ENCODE data around the gene TEKT5.
"Not testable (repeated sequence)": the region's sequence is repeated elsewhere in the genome, so short reads cannot be mapped to it uniquely, and the experiment has no call there.

The TEKT5 gene

DNA sequence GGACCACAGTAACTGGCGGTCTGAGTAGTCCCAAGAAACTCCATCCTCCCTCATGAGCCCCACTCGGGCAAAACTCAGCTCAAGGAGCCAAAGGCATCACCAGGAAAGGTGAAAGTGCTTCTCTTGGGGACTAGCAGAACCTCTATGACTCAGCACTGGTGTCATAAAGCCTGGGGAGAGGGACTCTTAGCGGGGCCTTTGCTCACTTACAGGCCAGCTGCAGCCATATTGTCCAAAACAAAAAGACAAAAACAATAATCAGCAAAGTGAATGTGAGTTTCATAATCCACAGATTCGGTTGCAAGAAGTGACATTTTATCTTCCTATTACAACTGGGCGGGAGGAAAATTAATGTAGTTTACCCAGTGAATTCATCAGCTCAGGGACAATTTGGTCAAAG, at the start of gene TEKT5:
Gene TEKT5, minus strand, starts transcription at position 101 of the 400 bp plus-strand sequence. Its CDS starts 57 bp downstream, at position 44.
- H3K4me3 Mint-ChIP-seq = no peak within 1 kb of the TSS
- H3K4me1 Mint-ChIP-seq = no peaks in the 10 kb centered on the region
- H3K36me3 Mint-ChIP-seq = no peaks in the 10 kb centered on the region
- DNase-seq (ENCODE audit: low spot score in 2 of 2) (no peak), ATAC-seq (no peak)
- H3K27ac Mint-ChIP-seq = no peak within 1 kb of the TSS
- no peaks in the 10 kb centered on the region for H3K9me3 Mint-ChIP-seq

DNA sequence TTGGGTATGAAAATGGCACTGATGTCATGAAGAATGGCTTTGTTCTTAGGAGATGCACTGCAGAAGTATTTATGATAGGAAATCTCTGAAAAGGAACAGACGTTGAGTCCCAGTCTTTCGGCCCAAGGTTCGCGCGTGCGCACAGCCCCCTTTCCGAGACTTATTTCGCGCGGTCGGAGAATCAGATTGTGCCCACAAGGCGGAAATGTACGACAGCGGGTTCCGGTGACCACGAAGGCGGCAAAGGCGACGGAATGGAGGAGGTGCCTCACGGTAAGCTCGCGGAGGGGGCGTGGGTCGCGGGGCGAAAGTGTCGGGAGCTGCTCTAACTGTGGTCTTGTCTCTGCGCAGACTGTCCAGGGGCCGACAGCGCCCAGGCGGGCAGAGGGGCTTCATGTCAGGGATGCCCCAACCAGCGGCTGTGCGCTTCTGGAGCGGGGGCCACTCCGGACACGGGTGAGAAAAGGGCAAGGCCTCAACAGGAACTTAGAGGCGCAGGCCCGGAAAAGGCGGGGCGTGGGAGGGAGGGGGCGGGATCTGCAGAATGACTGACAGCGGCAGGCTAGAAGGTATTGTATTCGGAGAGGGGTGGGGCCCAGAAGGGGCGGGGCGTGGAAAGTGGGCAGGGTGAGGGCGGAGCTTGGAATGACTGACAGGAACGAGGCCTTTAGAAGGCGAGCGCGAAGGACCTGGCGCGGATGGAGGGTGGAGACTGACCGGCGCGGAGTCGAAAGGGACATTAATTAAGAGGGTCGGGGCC, 49.1 kb upstream of the TEKT5 start, which contains the start of gene NUBP1:
Gene NUBP1, plus strand, starts transcription at position 233 of the 760 bp plus-strand sequence. Its CDS starts 22 bp downstream, at position 255.
- Mint-ChIP-seq H3K4me1 (peaks cover 60% of the 10 kb centered on the region), H3K27ac (peak within 1 kb of the TSS; percentile 98), H3K4me3 (peak within 1 kb of the TSS; percentile 86), H3K9me3 (no peaks in the 10 kb centered on the region), H3K36me3 (peaks cover 39% of the 10 kb centered on the region)
- DNase-seq (ENCODE audit: low spot score in 2 of 2) (peak; percentile 98 to 100), ATAC-seq (peak; percentile 92)

DNA sequence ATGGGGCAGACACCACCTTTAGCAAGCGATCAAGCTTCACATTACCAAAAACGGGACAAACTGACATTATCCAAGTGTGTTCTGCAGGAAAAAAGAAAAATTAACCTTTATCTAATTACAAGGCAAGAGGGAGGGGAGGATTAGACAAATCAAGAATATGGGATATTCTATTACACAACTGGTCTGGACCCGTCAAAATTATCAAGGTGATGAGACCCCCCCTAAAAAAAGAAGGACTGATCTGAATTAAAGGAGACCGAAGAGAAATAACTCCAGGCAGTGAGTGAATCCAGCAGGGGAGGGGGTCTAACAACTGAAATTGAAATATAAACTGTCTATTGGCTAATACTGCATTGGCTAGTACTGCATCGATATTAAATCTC, 48.5 kb upstream of the TEKT5 start:
- DNase-seq (ENCODE audit: low spot score in 2 of 2) (no peak), ATAC-seq (no peak)
- Mint-ChIP-seq H3K4me3 (peak overlapping the region; percentile 86), H3K9me3 (no peaks in the 10 kb centered on the region), H3K27ac (peak overlapping the region; percentile 98), H3K4me1 (peaks cover 61% of the 10 kb centered on the region), H3K36me3 (peaks cover 33% of the 10 kb centered on the region)

DNA sequence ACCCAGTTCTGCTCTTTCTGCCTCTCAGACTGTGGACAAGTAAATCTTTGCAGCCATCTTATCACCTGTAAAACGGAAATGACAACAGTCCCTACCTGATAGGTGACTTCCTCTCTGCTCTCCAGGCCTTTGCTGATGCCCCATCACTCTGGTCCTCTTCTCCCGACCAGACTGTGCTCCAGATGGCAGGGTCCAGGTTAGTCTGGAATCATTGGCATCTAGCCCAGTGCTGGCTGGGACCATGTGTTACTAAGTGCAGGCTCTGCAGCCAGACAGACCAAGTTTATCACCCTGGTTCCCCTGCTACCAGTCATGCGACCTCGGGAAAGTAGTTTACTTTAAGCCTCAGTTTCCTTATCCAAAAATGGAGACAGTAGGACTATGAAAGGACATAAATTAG, 47.1 kb upstream of the TEKT5 start:
- H3K9me3 Mint-ChIP-seq = no peaks in the 10 kb centered on the region
- H3K4me3 Mint-ChIP-seq = no peak overlapping the region
- peaks cover 62% of the 10 kb centered on the region for H3K4me1 Mint-ChIP-seq
- H3K36me3 Mint-ChIP-seq = peaks cover 19% of the 10 kb centered on the region
- ATAC-seq (no peak), DNase-seq (ENCODE audit: low spot score in 2 of 2) (no peak)
- no peak overlapping the region for H3K27ac Mint-ChIP-seq

DNA sequence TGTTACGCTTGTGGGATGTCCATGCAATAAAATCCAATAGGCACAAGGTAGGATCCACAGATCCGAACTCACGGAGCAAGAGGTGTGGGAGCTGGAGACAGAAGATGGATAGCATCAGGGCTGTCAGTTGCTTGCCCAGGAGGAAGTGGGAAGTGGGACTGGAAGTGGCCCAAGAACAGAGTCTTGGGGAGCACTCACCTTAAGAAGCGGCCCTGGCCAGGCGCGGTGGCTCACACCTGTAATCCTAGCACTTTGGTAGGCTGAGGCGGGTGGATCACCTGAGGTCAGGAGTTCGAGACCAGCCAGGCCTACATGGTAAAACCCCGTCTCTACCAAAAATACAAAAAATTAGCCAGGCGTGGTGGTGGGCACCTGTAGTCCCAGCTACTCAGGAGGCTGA, 46.5 kb upstream of the TEKT5 start:
- ATAC-seq; DNase-seq (ENCODE audit: low spot score in 2 of 2); H3K27ac Mint-ChIP-seq: not testable (repeated sequence)

DNA sequence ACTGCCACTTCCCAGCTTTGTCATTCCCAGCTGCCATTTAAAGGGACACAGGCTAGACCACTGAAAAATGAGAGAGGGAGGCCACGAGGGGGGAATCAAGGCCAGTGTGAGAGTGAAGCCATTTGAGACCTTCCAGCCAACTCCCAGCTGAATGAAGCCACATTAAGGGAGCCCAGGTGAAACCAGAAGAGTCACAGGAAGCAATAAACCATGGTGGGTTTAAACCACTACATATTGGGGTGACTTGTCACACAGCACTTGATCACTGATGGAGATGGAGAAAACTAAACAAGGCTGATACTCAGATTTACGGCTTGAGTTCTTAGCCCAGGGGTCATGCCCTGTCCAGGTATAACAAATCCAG, 46.1 kb upstream of the TEKT5 start:
- H3K27ac Mint-ChIP-seq = no peak overlapping the region
- H3K4me1 Mint-ChIP-seq = peaks cover 56% of the 10 kb centered on the region
- no peak overlapping the region for H3K4me3 Mint-ChIP-seq
- ATAC-seq (no peak), DNase-seq (ENCODE audit: low spot score in 2 of 2) (no peak)
- peaks cover 9% of the 10 kb centered on the region for H3K36me3 Mint-ChIP-seq
- no peaks in the 10 kb centered on the region for H3K9me3 Mint-ChIP-seq

More for the DNA sequence above, 46.5 kb upstream of the TEKT5 start:
- Mint-ChIP-seq H3K4me1 (peaks cover 58% of the 10 kb centered on the region), H3K36me3 (peaks cover 13% of the 10 kb centered on the region)
- H3K9me3 Mint-ChIP-seq, H3K4me3 Mint-ChIP-seq: not testable (repeated sequence)

DNA sequence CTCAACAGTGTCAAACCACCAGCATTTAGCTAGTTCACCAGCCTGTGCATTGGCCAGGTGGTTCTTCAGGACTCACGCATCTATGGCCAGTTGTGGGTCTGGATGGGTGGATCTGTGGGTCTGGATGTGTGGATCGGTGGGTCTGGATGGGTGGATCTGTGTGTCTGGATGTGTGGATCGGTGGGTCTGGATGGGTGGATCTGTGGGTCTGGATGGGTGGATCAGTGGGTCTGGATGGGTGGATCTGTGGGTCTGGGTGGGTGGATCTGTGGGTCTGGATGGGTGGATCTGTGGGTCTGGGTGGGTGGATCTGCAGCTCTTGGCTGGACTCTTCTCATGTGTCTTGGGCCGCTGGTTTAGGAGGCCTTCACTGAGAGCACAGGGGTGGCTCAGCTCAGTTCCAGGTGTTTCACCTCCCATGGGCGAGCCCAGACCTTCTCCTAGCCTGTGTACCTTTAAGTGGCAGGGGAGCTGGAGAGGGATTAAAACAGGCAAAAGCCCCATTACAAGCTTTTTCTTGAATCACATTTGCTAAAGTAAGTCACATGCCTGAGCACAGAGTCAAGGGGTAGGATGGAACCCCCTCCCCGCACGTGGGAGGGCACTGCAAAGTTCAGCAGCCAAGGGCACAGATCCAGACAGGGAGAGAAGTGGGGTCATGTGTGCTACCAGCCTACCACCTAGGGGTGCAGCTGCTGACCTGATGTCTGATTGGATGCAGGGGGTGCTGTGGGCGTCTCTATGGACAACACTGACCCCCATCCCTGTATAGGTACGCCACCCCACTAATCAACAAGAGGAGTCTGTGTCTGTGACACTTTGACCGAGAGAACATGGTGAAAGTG, 45.5 kb upstream of the TEKT5 start:
- DNase-seq (ENCODE audit: low spot score in 2 of 2) (no peak), ATAC-seq (no peak)
- Mint-ChIP-seq H3K9me3 (no peaks in the 10 kb centered on the region), H3K4me1 (peaks cover 50% of the 10 kb centered on the region), H3K4me3 (no peak overlapping the region), H3K27ac (no peak overlapping the region), H3K36me3 (peaks cover 9% of the 10 kb centered on the region)

DNA sequence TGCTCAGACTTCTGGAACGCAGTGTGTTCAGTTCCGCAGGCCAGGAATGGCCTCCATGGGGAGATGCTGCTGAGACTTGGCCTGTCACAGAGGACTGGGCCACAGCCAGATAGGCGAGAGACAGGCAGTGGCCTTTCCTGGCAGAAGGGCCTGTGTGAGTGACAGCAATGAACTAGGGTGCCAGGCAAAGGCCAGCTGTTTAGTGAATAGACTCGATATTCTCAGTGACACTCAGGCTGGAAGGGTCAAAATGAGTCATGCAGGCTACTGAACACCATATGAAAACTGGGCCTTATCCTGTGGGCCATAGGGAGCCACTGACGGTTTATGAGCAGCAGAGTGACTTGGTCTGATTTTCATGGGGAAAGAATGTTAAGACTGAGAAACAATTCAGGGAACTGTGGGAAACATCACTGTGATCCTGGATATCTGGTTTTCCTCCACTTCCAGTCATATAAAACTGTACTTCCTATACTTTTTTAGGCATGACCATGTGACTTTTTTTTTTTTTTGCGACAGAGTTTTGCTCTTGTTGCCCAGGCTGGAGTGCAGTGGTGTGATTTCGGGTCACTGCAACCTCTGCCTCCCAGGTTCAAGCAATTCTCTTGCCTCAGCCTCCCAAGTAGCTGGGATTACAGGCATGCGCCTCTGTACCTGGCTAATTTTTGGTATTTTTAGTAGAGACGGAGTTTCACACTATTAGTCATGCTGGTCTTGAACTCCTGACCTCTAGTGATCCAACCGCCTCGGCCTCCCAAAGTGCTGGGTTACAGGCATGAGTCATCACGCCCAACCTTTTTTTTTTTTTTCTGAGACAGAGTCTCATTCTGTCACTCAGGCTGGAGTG, 43.7 kb upstream of the TEKT5 start:
- DNase-seq (ENCODE audit: low spot score in 2 of 2) (peak in 1 of 2 donors; percentile 76), ATAC-seq (peak; percentile 76)
- Mint-ChIP-seq H3K4me1 (peaks cover 37% of the 10 kb centered on the region), H3K9me3 (no peaks in the 10 kb centered on the region), H3K27ac (peak overlapping the region; percentile 73), H3K4me3 (peak overlapping the region; percentile 24), H3K36me3 (peaks cover 2% of the 10 kb centered on the region)

DNA sequence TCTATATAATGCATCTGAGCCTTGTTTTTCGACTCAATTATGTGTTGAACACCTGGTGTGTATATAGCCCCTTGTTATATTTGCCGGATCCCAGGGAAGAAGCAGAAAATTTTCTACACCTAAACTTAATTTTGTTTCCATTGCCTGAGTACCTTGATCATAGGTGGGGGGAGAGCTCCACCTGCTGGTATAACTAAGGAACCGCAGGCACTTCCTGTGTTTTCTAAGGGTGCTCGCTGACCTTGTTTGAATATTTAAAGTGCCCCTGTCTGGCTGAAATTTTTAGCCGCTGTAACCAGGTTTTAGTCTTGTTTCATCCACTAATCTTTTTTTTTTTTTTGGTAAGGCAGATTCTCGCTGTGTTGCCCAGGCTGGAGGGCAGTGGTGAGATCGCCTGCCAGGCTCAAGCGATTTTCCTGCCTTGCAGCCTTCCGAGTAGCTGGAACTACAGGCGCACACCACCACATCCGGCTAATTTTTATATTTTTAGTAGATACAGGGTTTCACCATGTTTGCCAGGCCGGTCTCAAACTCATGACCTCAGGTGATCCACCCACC, 42.4 kb upstream of the TEKT5 start:
- Mint-ChIP-seq H3K27ac (no peak overlapping the region), H3K36me3 (no peaks in the 10 kb centered on the region), H3K4me1 (peaks cover 30% of the 10 kb centered on the region), H3K4me3 (peak overlapping the region; percentile 47), H3K9me3 (peaks cover 3% of the 10 kb centered on the region)
- ATAC-seq = peak; percentile 61
- peak; percentile 50 to 80 for DNase-seq (ENCODE audit: low spot score in 2 of 2)

DNA sequence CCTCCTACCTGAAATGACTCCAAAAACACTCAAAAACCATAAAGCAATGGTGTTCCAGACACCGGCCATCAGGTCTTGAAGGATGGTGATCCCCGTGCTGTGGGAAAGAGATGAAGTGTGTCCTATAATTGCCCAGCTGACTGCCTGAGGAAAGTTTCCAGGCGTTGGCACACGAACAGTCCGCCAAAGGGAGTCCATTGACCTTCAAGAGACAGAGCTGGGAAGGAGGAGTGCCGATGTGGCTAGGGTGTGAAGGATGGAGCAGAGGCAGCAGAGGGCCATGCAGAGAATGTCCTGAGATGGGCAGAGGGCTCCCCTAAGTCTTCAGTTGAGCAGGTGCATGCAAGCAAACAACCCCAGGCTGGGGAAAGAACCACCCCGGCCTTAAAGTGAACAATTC, 37.1 kb upstream of the TEKT5 start:
- Mint-ChIP-seq H3K4me3 (no peak overlapping the region), H3K4me1 (no peaks in the 10 kb centered on the region), H3K9me3 (peaks cover 3% of the 10 kb centered on the region), H3K36me3 (no peaks in the 10 kb centered on the region), H3K27ac (no peak overlapping the region)
- no peak for ATAC-seq
- DNase-seq (ENCODE audit: low spot score in 2 of 2) = peak in 1 of 2 donors; percentile 40

DNA sequence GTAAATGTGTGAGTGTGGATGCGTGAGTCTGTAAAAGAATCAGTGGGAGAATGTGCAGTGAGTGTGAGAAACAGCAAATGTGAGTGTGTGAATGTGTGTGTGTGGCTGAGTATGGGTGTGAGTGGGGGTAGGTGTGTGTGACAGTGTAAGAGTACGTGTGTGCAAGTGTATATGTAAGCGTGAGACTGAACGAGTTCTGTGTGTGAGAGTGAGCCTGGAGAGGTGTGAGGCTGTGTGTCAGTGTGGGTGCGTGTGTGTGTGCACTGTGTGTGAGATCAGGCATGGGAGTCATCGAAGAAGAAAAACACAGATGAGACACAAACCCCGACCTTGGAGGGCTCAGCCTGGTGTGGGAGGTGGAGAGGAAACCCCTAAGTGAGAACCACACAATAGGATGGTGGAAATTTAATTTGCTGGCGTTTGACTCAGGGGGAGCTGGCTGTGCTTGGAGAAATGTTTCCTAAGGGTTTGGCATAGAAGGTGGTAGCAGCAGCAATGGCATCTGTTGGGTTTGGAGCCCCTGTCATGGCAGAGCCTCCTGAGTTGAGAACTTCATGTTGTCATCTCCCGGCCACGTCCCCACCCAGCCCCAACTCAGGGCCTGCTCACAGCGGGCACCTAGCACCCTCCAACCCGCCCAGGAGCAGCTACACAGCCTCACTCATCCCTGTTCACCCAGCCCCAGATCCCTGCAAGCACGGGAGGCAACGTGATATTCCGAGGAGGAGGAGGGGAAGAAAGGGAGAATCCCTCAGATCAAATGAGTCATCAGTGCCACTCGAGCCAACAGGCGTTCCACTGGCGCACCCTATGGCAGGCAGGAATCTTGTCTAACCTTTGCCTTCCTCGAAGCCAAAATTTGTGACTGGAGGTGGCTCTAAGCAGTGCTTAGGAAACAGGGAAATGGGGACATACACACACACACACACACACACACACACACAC, 34.6 kb upstream of the TEKT5 start:
- H3K4me3 Mint-ChIP-seq = no peak overlapping the region
- peak; percentile 45 for ATAC-seq
- peaks cover 3% of the 10 kb centered on the region for H3K9me3 Mint-ChIP-seq
- no peak overlapping the region for H3K27ac Mint-ChIP-seq
- H3K4me1 Mint-ChIP-seq = no peaks in the 10 kb centered on the region
- peak in 1 of 2 donors; percentile 45 for DNase-seq (ENCODE audit: low spot score in 2 of 2)
- H3K36me3 Mint-ChIP-seq = no peaks in the 10 kb centered on the region

DNA sequence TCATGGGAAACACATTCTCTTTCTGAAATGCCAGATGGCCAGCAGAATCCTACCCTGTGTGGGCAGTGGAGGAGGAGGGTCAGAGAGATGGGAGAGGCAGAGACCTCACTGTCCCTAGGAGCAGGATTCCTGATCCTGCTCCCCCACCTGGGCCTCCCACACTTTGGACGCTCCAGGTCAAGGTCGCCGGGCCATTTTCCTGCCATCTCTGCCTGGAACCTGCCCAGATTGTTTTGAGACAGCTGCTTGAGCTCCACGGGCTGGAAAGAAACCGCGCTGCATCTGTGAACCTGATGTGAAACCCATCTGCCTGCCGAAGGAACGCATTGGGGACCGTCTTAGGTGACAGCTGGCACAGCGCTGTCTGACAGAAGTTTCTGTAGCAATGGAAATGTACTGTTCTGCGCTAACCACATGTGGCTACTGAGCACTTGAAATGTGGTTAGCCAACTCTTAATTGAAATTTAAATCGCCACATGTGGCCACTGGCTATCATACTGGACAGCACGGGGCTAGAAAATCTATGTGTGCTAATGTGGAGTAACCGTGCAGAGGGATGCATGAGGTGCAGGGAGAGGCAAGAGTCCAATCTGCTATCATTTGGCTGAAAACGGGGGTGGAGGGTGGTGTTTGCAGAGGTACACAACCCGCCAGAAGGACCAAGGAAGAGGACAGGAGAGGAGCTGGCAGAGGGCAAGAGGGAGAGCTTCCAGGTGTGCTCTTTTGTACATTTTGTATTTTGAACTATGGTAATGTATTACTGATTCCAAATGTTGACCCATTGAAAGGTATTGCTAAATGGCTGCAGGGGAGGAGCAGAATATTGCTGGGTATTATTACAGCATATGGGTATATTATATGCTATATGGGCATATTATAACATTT, 33.5 kb upstream of the TEKT5 start:
- no peak overlapping the region for H3K27ac Mint-ChIP-seq
- H3K9me3 Mint-ChIP-seq = peaks cover under 1% of the 10 kb centered on the region
- no peak overlapping the region for H3K4me3 Mint-ChIP-seq
- DNase-seq (ENCODE audit: low spot score in 2 of 2) = no peak
- H3K4me1 Mint-ChIP-seq = no peaks in the 10 kb centered on the region
- H3K36me3 Mint-ChIP-seq = no peaks in the 10 kb centered on the region
- ATAC-seq = no peak

DNA sequence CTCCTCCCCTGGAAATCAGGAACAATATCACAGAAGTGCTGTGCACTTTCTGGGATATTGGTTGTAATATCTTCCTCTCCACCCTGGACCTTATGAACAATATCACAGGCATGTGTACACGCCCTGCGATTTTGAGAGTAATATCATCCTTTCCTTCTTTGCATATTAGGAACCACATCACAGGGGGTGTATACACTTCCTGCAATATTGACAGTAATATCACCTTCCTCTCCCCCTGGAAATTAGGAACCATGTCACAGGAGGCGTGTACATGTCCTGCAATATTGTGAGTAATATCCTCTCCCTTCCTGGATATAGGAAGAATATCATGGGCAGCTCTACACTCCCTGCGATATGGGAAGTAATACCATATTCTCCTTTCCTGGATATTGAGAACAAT, 14.2 kb upstream of the TEKT5 start:
- no peak for DNase-seq (ENCODE audit: low spot score in 2 of 2)
- H3K4me1 Mint-ChIP-seq = no peaks in the 10 kb centered on the region
- no peak for ATAC-seq
- no peak overlapping the region for H3K4me3 Mint-ChIP-seq
- H3K27ac Mint-ChIP-seq = no peak overlapping the region
- H3K9me3 Mint-ChIP-seq = no peaks in the 10 kb centered on the region
- H3K36me3 Mint-ChIP-seq = no peaks in the 10 kb centered on the region

Data from stimulated activated effector memory CD8-positive, alpha-beta T cell treated with anti-CD3 and anti-CD28 coated beads, Interleukin-12 subunit alpha, Interleukin-12 subunit beta, amount 100 ng/mL, for 72 hours (primary cell).